SK-N-SH treated with all-trans-retinoic acid at 6 μM for 48 hours (cell line): ENCODE measurements around the gene PHYHIPL.

ENCODE experiments used
- ATAC-seq: fragments of 200-7000 bp; cut with Tn5 transposase; 3 replicates; pipeline ENCODE4 v1.9.1; 2020; ENCODE audit warnings: mild to moderate bottlenecking, moderate library complexity
- ARNTL ChIP-seq: fragments of 450-650 bp; formaldehyde crosslinking; IDR thresholded peaks from 2 replicates; pipeline ENCODE4 v1.5.0; 2020; ENCODE audit warnings: low read depth, mild to moderate bottlenecking, moderate library complexity, borderline replicate concordance
- BACH2 ChIP-seq: fragments of 250-450 bp; sonication (Bioruptor Pico); IDR thresholded peaks from 2 replicates; pipeline ENCODE4 v1.9.0; 2021; ENCODE audit warnings: mild to moderate bottlenecking, borderline replicate concordance
- CSDC2 ChIP-seq: fragments of 250-450 bp; sonication (Bioruptor Pico); IDR thresholded peaks from 2 replicates; pipeline ENCODE4 v1.5.0; 2020; ENCODE audit warnings: mild to moderate bottlenecking, moderate library complexity
- CSRNP3 ChIP-seq: fragments of 250-450 bp; sonication (Bioruptor Pico); IDR thresholded peaks from 2 replicates; pipeline ENCODE4 v1.5.1; 2021; ENCODE audit warnings: mild to moderate bottlenecking, moderate library complexity
- ESRRG ChIP-seq: fragments of 250-450 bp; sonication (Bioruptor Pico); IDR thresholded peaks from 2 replicates; pipeline ENCODE4 v1.6.1; 2021; ENCODE audit warnings: mild to moderate bottlenecking
- GLIS3 ChIP-seq: fragments of 250-450 bp; sonication (Bioruptor Pico); IDR thresholded peaks from 2 replicates; pipeline ENCODE4 v1.5.0; 2020; ENCODE audit warnings: mild to moderate bottlenecking, moderate library complexity
- OSR1 ChIP-seq: fragments of 250-450 bp; sonication (Bioruptor Pico); IDR thresholded peaks from 2 replicates; pipeline ENCODE4 v1.8.0; 2022; ENCODE audit warnings: moderate library complexity, mild to moderate bottlenecking, inconsistent platforms
- PPARA ChIP-seq: fragments of 250-450 bp; sonication (Bioruptor Pico); IDR thresholded peaks from 2 replicates; pipeline ENCODE4 v1.5.0; 2020; ENCODE audit warnings: mild to moderate bottlenecking, borderline replicate concordance
- RARB ChIP-seq: fragments of 250-450 bp; sonication (Bioruptor Pico); IDR thresholded peaks from 2 replicates; pipeline ENCODE4 v1.8.0; 2021; ENCODE audit warnings: mild to moderate bottlenecking, moderate library complexity
- SNAI2 ChIP-seq: fragments of 250-450 bp; sonication (Bioruptor Pico); IDR thresholded peaks from 2 replicates; pipeline ENCODE4 v1.5.0; 2020; ENCODE audit warnings: mild to moderate bottlenecking, moderate library complexity
- TCF4 ChIP-seq: fragments of 250-450 bp; sonication (Bioruptor Pico); IDR thresholded peaks from 2 replicates; pipeline ENCODE4 v1.8.0; 2021; ENCODE audit warnings: mild to moderate bottlenecking, moderate library complexity, borderline replicate concordance
- TOX ChIP-seq: fragments of 250-450 bp; sonication (Bioruptor Pico); IDR thresholded peaks from 2 replicates; pipeline ENCODE4 v1.8.0; 2021; ENCODE audit warnings: mild to moderate bottlenecking, moderate library complexity, borderline replicate concordance
- ZC3H10 ChIP-seq: fragments of 250-450 bp; sonication (Bioruptor Pico); IDR thresholded peaks from 2 replicates; pipeline ENCODE4 v1.5.1; 2021; ENCODE audit warnings: mild to moderate bottlenecking, moderate library complexity
- ZFP3 ChIP-seq: fragments of 250-450 bp; sonication (Bioruptor Pico); IDR thresholded peaks from 2 replicates; pipeline ENCODE4 v1.5.0; 2020; ENCODE audit warnings: mild to moderate bottlenecking, moderate library complexity
- ZFP30 ChIP-seq: fragments of 450-650 bp; formaldehyde crosslinking; IDR thresholded peaks from 2 replicates; pipeline ENCODE4 v1.5.0; 2022; ENCODE audit warnings: mild to moderate bottlenecking, moderate library complexity
- ZNF565 ChIP-seq: fragments of 450-650 bp; formaldehyde crosslinking; conservative IDR thresholded peaks from 2 replicates; pipeline ENCODE4 v1.5.0; 2020; ENCODE audit warnings: low read depth, mild to moderate bottlenecking, moderate library complexity
- ZNF70 ChIP-seq: fragments of 450-650 bp; formaldehyde crosslinking; IDR thresholded peaks from 2 replicates; pipeline ENCODE4 v1.5.0; 2020; ENCODE audit warnings: mild to moderate bottlenecking, moderate library complexity
- ZNF8 ChIP-seq: fragments of 450-650 bp; formaldehyde crosslinking; IDR thresholded peaks from 2 replicates; pipeline ENCODE4 v1.5.0; 2020; ENCODE audit warnings: mild to moderate bottlenecking, moderate library complexity
- TF ChIP-seq, protein P1 (sequence below): fragments of 250-450 bp; sonication (Bioruptor Pico); IDR thresholded peaks from 2 replicates; pipeline ENCODE4 v1.8.0; 2021; ENCODE audit warnings: low read depth, mild to moderate bottlenecking, moderate library complexity, borderline replicate concordance
- TF ChIP-seq, protein P2 (sequence below): fragments of 250-450 bp; sonication (Bioruptor Pico); IDR thresholded peaks from 2 replicates; pipeline ENCODE4 v1.5.0; 2020; ENCODE audit warnings: mild to moderate bottlenecking, moderate library complexity
- TF ChIP-seq, protein P3 (sequence below): fragments of 250-450 bp; sonication (Bioruptor Pico); IDR thresholded peaks from 2 replicates; pipeline ENCODE4 v1.8.0; 2020; ENCODE audit warnings: mild to moderate bottlenecking, moderate library complexity, borderline replicate concordance
- TF ChIP-seq, protein P4 (sequence below): fragments of 250-450 bp; sonication (Bioruptor Pico); IDR thresholded peaks from 2 replicates; pipeline ENCODE4 v1.5.1; 2020; ENCODE audit warnings: low read depth, mild to moderate bottlenecking, moderate library complexity

The PHYHIPL gene

GRCh38 chr10:59271160-59271559, 94.7 kb downstream of the PHYHIPL start:
- TF ChIP-seq, protein P1, sequence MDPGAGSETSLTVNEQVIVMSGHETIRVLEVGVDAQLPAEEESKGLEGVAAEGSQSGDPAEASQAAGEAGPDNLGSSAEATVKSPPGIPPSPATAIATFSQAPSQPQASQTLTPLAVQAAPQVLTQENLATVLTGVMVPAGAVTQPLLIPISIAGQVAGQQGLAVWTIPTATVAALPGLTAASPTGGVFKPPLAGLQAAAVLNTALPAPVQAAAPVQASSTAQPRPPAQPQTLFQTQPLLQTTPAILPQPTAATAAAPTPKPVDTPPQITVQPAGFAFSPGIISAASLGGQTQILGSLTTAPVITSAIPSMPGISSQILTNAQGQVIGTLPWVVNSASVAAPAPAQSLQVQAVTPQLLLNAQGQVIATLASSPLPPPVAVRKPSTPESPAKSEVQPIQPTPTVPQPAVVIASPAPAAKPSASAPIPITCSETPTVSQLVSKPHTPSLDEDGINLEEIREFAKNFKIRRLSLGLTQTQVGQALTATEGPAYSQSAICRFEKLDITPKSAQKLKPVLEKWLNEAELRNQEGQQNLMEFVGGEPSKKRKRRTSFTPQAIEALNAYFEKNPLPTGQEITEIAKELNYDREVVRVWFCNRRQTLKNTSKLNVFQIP, result no peak
- TF ChIP-seq, protein P2, sequence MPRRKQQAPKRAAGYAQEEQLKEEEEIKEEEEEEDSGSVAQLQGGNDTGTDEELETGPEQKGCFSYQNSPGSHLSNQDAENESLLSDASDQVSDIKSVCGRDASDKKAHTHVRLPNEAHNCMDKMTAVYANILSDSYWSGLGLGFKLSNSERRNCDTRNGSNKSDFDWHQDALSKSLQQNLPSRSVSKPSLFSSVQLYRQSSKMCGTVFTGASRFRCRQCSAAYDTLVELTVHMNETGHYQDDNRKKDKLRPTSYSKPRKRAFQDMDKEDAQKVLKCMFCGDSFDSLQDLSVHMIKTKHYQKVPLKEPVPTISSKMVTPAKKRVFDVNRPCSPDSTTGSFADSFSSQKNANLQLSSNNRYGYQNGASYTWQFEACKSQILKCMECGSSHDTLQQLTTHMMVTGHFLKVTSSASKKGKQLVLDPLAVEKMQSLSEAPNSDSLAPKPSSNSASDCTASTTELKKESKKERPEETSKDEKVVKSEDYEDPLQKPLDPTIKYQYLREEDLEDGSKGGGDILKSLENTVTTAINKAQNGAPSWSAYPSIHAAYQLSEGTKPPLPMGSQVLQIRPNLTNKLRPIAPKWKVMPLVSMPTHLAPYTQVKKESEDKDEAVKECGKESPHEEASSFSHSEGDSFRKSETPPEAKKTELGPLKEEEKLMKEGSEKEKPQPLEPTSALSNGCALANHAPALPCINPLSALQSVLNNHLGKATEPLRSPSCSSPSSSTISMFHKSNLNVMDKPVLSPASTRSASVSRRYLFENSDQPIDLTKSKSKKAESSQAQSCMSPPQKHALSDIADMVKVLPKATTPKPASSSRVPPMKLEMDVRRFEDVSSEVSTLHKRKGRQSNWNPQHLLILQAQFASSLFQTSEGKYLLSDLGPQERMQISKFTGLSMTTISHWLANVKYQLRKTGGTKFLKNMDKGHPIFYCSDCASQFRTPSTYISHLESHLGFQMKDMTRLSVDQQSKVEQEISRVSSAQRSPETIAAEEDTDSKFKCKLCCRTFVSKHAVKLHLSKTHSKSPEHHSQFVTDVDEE (CRISPR knock-in tag), result peak; percentile 56; the same call in 1 of the 2 replicates
- peak; percentile 77; the same call in 1 of the 2 replicates for TF ChIP-seq TCF4
- TF ChIP-seq ZNF70 (CRISPR knock-in tag), result peak; percentile 30; the same call in 1 of the 2 replicates
- no peak for TF ChIP-seq GLIS3
- no peak for TF ChIP-seq ESRRG
- no peak for TF ChIP-seq ZNF8 (CRISPR knock-in tag)
- no peak for TF ChIP-seq ZFP30 (CRISPR knock-in tag)
- TF ChIP-seq RARB, result no peak
- TF ChIP-seq TOX (CRISPR knock-in tag), result no peak
- no peak for ATAC-seq

GRCh38 chr10:59272061-59272460, 95.6 kb downstream of the PHYHIPL start:
- ATAC-seq, result no peak
- TF ChIP-seq ZC3H10 (CRISPR knock-in tag) (no peak), ARNTL (CRISPR knock-in tag) (no peak), GLIS3 (no peak), ZNF565 (no peak), ZNF8 (CRISPR knock-in tag) (no peak), SNAI2 (CRISPR knock-in tag) (no peak), BACH2 (CRISPR knock-in tag) (no peak), OSR1 (CRISPR knock-in tag) (no peak), ESRRG (no peak), ZFP3 (CRISPR knock-in tag) (no peak), CSDC2 (no peak), PPARA (CRISPR knock-in tag) (no peak), CSRNP3 (CRISPR knock-in tag) (no peak)
- TF ChIP-seq, protein P3, sequence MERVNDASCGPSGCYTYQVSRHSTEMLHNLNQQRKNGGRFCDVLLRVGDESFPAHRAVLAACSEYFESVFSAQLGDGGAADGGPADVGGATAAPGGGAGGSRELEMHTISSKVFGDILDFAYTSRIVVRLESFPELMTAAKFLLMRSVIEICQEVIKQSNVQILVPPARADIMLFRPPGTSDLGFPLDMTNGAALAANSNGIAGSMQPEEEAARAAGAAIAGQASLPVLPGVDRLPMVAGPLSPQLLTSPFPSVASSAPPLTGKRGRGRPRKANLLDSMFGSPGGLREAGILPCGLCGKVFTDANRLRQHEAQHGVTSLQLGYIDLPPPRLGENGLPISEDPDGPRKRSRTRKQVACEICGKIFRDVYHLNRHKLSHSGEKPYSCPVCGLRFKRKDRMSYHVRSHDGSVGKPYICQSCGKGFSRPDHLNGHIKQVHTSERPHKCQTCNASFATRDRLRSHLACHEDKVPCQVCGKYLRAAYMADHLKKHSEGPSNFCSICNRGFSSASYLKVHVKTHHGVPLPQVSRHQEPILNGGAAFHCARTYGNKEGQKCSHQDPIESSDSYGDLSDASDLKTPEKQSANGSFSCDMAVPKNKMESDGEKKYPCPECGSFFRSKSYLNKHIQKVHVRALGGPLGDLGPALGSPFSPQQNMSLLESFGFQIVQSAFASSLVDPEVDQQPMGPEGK (CRISPR knock-in tag), result no peak
- TF ChIP-seq, protein P4, sequence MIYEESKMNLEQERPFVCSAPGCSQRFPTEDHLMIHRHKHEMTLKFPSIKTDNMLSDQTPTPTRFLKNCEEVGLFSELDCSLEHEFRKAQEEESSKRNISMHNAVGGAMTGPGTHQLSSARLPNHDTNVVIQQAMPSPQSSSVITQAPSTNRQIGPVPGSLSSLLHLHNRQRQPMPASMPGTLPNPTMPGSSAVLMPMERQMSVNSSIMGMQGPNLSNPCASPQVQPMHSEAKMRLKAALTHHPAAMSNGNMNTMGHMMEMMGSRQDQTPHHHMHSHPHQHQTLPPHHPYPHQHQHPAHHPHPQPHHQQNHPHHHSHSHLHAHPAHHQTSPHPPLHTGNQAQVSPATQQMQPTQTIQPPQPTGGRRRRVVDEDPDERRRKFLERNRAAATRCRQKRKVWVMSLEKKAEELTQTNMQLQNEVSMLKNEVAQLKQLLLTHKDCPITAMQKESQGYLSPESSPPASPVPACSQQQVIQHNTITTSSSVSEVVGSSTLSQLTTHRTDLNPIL (CRISPR knock-in tag), result no peak
- TF ChIP-seq, protein P2 (CRISPR knock-in tag), result no peak
- TF ChIP-seq, all 23 proteins: peak for 0
